ENCODE results near the gene GPC5.
A peak's percentile ranks its signal among the peaks of the same experiment; 100 is the strongest.

GPC5 gene

GRCh38 chr13:91567485-91568207 lies 169.2 kb downstream of the GPC5 start:
- H3K27ac Mint-ChIP-seq = no peak overlapping the region
- peaks cover 8% of the 10 kb centered on the region for H3K9me3 Mint-ChIP-seq
- no peak overlapping the region for H3K4me3 Mint-ChIP-seq
- H3K36me3 Mint-ChIP-seq = no peaks in the 10 kb centered on the region
- H3K4me1 Mint-ChIP-seq = no peaks in the 10 kb centered on the region
- no peak for ATAC-seq
- DNase-seq (ENCODE audit: low spot score in 2 of 2) = no peak

DNA sequence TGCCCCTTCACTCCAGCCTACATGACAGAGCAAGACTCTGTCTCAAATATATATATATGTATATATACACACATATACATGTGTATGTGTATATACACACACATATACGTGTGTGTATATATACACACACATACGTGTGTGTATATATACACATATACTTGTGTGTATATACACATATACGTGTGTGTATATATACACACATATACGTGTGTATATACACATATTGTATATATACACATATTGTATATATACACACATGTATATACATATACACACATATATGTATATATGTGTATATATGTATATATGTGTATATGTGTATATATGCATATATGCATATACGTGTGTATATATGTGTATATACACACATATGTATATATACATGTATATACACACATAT lies 173.3 kb downstream of the GPC5 start:
- no peak overlapping the region for H3K4me3 Mint-ChIP-seq
- no peak for ATAC-seq
- no peak overlapping the region for H3K27ac Mint-ChIP-seq
- no peaks in the 10 kb centered on the region for H3K36me3 Mint-ChIP-seq
- no peak for DNase-seq (ENCODE audit: low spot score in 2 of 2)
- no peaks in the 10 kb centered on the region for H3K4me1 Mint-ChIP-seq
- peaks cover 8% of the 10 kb centered on the region for H3K9me3 Mint-ChIP-seq

- Mint-ChIP-seq H3K4me1 (no peaks in the 10 kb centered on the region), H3K4me3 (no peak overlapping the region), H3K27ac (no peak overlapping the region), H3K36me3 (no peaks in the 10 kb centered on the region), H3K9me3 (peaks cover 10% of the 10 kb centered on the region)
- ATAC-seq = no peak
- no peak for DNase-seq (ENCODE audit: low spot score in 2 of 2)
Observed at GRCh38 chr13:91572439-91572838, 174.0 kb downstream of the GPC5 start.

DNA sequence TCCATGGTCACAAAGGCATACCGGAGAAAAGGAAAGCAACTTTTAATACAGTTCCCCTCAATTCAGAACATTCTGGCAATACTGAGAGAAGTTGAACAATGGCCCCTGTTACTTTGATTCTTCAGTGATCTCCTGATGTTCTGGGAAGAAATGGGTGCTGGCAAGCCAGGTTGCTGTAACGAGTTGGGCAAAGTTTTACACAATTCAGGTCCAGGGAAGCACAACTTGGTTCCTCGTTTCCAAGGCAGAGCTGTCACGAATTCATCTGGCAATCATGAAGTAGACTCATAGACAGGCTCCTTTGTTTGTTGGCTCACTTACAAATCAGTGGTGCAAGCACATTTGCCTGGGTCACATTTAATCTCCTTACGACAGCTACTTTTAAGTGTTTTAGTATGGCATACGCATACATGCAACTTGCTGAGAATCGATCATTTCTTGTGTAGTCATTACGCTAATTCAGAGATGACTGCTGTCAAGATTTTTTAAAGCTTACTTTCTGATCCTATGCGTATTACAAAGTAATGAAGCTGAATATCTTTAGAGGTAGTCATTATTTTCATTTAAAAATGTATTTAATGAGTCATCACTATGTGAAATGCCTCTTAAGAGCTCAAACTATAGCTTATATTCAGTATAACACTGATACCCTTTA lies 174.7 kb downstream of the GPC5 start:
- ATAC-seq = no peak
- no peak overlapping the region for H3K4me3 Mint-ChIP-seq
- H3K9me3 Mint-ChIP-seq = peaks cover 12% of the 10 kb centered on the region
- H3K36me3 Mint-ChIP-seq = no peaks in the 10 kb centered on the region
- DNase-seq (ENCODE audit: low spot score in 2 of 2) = no peak
- no peak overlapping the region for H3K27ac Mint-ChIP-seq
- H3K4me1 Mint-ChIP-seq = no peaks in the 10 kb centered on the region

- ATAC-seq = no peak
- H3K4me3 Mint-ChIP-seq = no peak overlapping the region
- H3K36me3 Mint-ChIP-seq = no peaks in the 10 kb centered on the region
- H3K27ac Mint-ChIP-seq = no peak overlapping the region
- no peaks in the 10 kb centered on the region for H3K4me1 Mint-ChIP-seq
- H3K9me3 Mint-ChIP-seq = peaks cover 10% of the 10 kb centered on the region
- DNase-seq (ENCODE audit: low spot score in 2 of 2) = no peak
Observed at GRCh38 chr13:91574766-91575165, 176.3 kb downstream of the GPC5 start.

DNA sequence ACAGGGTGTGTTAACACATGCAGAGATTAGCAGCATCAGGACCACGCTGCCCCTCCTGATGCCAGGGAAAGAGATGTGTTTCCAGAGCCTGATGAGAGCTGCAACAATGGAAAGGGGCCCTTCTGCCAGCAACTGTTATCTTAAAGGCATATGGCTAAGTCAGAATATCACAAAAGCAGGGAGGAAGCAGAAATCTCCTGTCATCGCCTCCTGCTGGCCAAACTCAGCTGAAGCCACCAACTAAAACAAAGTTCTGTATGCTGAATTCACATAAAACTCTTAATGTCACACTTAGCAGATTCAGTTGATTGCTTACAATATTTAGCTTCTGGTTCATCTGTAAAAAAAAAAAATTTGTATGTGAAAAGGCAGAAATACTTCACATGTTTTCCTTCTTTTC lies 178.2 kb downstream of the GPC5 start:
- Mint-ChIP-seq H3K9me3 (peaks cover 16% of the 10 kb centered on the region), H3K4me3 (no peak overlapping the region), H3K36me3 (no peaks in the 10 kb centered on the region), H3K4me1 (no peaks in the 10 kb centered on the region), H3K27ac (no peak overlapping the region)
- no peak for ATAC-seq
- DNase-seq (ENCODE audit: low spot score in 2 of 2) = no peak

- DNase-seq (ENCODE audit: low spot score in 2 of 2) (no peak), ATAC-seq (no peak)
- Mint-ChIP-seq H3K4me1 (no peaks in the 10 kb centered on the region), H3K4me3 (no peak overlapping the region), H3K36me3 (no peaks in the 10 kb centered on the region), H3K9me3 (peaks cover 10% of the 10 kb centered on the region), H3K27ac (no peak overlapping the region)
Observed at GRCh38 chr13:91579320-91579719, 180.9 kb downstream of the GPC5 start.

DNA sequence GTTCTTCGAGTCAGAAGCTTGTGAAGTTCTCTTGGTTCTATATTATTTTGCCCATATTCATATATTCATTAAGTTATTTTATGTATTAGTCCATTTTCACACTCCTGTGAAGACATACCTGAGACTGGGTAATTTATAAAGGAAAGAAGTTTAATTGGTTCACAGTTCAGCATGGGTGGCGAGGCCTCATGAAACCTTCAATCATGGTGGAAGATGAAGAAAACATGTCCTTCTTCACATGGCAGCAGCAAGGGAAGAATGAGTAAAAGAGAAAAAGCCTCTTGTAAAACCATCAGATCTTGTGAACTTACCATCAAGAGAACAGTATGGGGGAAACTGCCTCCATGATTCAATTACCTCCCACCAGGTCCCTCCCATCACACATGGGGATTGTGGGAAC lies 182.3 kb downstream of the GPC5 start:
- no peak overlapping the region for H3K4me3 Mint-ChIP-seq
- H3K36me3 Mint-ChIP-seq = no peaks in the 10 kb centered on the region
- peaks cover 10% of the 10 kb centered on the region for H3K9me3 Mint-ChIP-seq
- ATAC-seq (no peak), DNase-seq (ENCODE audit: low spot score in 2 of 2) (no peak)
- no peaks in the 10 kb centered on the region for H3K4me1 Mint-ChIP-seq
- no peak overlapping the region for H3K27ac Mint-ChIP-seq

GRCh38 chr13:91586609-91587008 lies 188.2 kb downstream of the GPC5 start:
- H3K36me3 Mint-ChIP-seq = no peaks in the 10 kb centered on the region
- ATAC-seq (no peak), DNase-seq (ENCODE audit: low spot score in 2 of 2) (no peak)
- no peak overlapping the region for H3K4me3 Mint-ChIP-seq
- H3K9me3 Mint-ChIP-seq = peaks cover 14% of the 10 kb centered on the region
- H3K27ac Mint-ChIP-seq = no peak overlapping the region
- H3K4me1 Mint-ChIP-seq = no peaks in the 10 kb centered on the region

DNA sequence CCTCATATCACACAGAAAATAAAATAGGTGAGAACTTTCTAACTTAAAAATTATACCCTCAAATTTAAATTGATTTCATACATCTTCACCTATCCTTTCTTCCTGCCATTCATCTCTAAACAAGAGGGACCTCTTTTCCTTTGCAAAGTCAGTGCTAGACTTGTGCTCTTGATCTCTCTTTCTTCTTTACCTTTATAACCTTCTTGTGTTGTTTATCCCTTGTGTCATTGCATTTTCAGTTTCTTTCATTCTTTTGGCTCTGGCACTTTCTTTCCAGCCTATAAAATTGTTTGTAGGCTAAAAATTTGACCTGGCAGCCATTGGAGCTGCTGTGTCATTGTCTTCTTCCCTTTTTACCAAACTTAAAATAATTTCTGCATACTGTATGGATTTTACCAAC lies 190.1 kb downstream of the GPC5 start:
- Mint-ChIP-seq H3K4me3 (no peak overlapping the region), H3K4me1 (no peaks in the 10 kb centered on the region), H3K36me3 (no peaks in the 10 kb centered on the region), H3K9me3 (peaks cover 17% of the 10 kb centered on the region), H3K27ac (no peak overlapping the region)
- DNase-seq (ENCODE audit: low spot score in 2 of 2) (no peak), ATAC-seq (no peak)

- no peak for DNase-seq (ENCODE audit: low spot score in 2 of 2)
- Mint-ChIP-seq H3K4me3 (no peak overlapping the region), H3K9me3 (peaks cover 17% of the 10 kb centered on the region), H3K36me3 (no peaks in the 10 kb centered on the region), H3K4me1 (no peaks in the 10 kb centered on the region), H3K27ac (no peak overlapping the region)
- ATAC-seq = peak; percentile 44
Observed at GRCh38 chr13:91592056-91593014, 193.9 kb downstream of the GPC5 start.

GRCh38 chr13:91593456-91593855 lies 195.0 kb downstream of the GPC5 start:
- Mint-ChIP-seq H3K27ac (no peak overlapping the region), H3K36me3 (no peaks in the 10 kb centered on the region), H3K9me3 (peaks cover 14% of the 10 kb centered on the region), H3K4me1 (no peaks in the 10 kb centered on the region), H3K4me3 (no peak overlapping the region)
- no peak for ATAC-seq
- DNase-seq (ENCODE audit: low spot score in 2 of 2) = no peak

DNA sequence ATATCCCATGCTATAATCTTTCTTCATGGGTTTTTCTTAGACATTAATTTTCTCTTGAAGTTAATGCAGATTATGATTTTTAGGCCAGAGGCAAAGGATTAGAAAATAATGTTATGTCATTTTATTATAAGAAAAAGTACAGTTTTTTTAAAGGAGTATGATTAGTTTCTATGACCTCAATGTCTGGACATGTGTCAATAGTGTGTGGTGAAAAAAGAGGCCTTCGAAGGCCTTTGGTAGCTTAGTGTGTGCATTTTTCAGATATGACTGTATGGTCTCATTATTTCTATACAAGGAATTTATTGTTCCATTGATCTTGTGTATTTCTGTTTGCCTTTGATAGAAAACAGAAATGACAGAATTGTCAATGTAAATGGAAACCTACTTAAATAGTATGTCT lies 195.6 kb downstream of the GPC5 start:
- ATAC-seq (no peak), DNase-seq (ENCODE audit: low spot score in 2 of 2) (no peak)
- H3K4me3 Mint-ChIP-seq = no peak overlapping the region
- no peak overlapping the region for H3K27ac Mint-ChIP-seq
- peaks cover 12% of the 10 kb centered on the region for H3K9me3 Mint-ChIP-seq
- H3K36me3 Mint-ChIP-seq = no peaks in the 10 kb centered on the region
- H3K4me1 Mint-ChIP-seq = no peaks in the 10 kb centered on the region

DNA sequence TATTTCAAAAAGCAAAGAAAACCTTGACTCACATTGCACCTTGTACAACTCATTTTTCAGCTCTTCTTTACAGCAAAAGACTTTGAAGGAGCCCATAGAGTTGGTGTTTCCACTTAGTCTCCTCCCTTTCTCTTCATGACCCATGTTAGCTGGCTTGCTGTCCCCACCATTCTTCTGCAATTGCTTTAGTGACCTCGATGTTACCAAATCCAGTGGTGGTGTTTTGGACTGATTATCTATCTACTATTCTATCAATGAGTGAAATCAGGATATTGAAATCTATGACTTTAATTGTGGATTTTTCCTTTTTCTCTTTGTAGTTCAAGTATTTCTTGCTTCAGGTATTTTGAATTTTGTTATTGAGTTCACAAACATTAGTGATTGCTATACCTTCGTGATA lies 197.3 kb downstream of the GPC5 start:
- Mint-ChIP-seq H3K4me1 (no peaks in the 10 kb centered on the region), H3K36me3 (no peaks in the 10 kb centered on the region), H3K4me3 (no peak overlapping the region), H3K9me3 (peaks cover 9% of the 10 kb centered on the region), H3K27ac (no peak overlapping the region)
- ATAC-seq (no peak), DNase-seq (ENCODE audit: low spot score in 2 of 2) (no peak)

GRCh38 chr13:91596842-91597241 lies 198.4 kb downstream of the GPC5 start:
- Mint-ChIP-seq H3K4me3 (no peak overlapping the region), H3K27ac (no peak overlapping the region), H3K36me3 (no peaks in the 10 kb centered on the region), H3K4me1 (no peaks in the 10 kb centered on the region), H3K9me3 (peaks cover 5% of the 10 kb centered on the region)
- no peak for DNase-seq (ENCODE audit: low spot score in 2 of 2)
- ATAC-seq = no peak
